GM13976 (cell line): ENCODE results near the gene PCBD1.

ENCODE experiments used
- DNase-seq: peaks from one replicate; pipeline ENCODE4 v3.0.0; 2012; ENCODE audit warnings: low spot score
- CTCF ChIP-seq: IDR thresholded peaks from 2 replicates; pipeline ENCODE4 v1.5.1; 2012; ENCODE audit warnings: borderline replicate concordance, mild to moderate bottlenecking; ENCODE audit not compliant: insufficient read depth; ENCODE audit errors: extremely low read depth, missing control alignments, control extremely low read depth
- in situ Hi-C: fragments of 300-500 bp; cut with MboI; formaldehyde crosslinking; loops from one replicate; pipeline ENCODE4 v1.12.0; 2022; ENCODE audit warnings: low sequenced_read_pairs, mixed read lengths, inconsistent platforms; ENCODE audit not compliant: unreplicated experiment

Gene PCBD1

GRCh38 chr10:70853038-70853437 is 35.3 kb downstream of the PCBD1 start:
- in situ Hi-C loops, result no loop called here
- DNase-seq, result no peak
- TF ChIP-seq CTCF, result no peak

- in situ Hi-C loops, result no loop called here
- DNase-seq, result no peak
- TF ChIP-seq CTCF, result no peak
Observed at GRCh38 chr10:70851597-70852475, 36.5 kb downstream of the PCBD1 start.

- no peak for DNase-seq
- in situ Hi-C loops, result no loop called here
- TF ChIP-seq CTCF, result no peak
Observed at GRCh38 chr10:70850097-70850496, 38.3 kb downstream of the PCBD1 start.

- no peak for TF ChIP-seq CTCF
- DNase-seq, result no peak
- in situ Hi-C loops, result no loop called here
Observed at GRCh38 chr10:70849582-70850016, 38.8 kb downstream of the PCBD1 start.

GRCh38 chr10:70847659-70848360 is 40.6 kb downstream of the PCBD1 start:
- no peak for TF ChIP-seq CTCF
- no peak for DNase-seq
- in situ Hi-C loops, result no loop called here

- TF ChIP-seq CTCF, result no peak
- no peak for DNase-seq
Observed at GRCh38 chr10:70846795-70847194, 41.6 kb downstream of the PCBD1 start.

More at GRCh38 chr10:70846795-70847194, 41.6 kb downstream of the PCBD1 start:
- in situ Hi-C loops, result no loop called here
